Muscle layer of duodenum (tissue), 2 donors: ENCODE data around the gene ZKSCAN2.

Experiments used
- H3K27ac ChIP-seq: one replicate; pipeline ENCODE4 v1.7.0; 2013; ENCODE audit warnings: mild to moderate bottlenecking, low read length
- H3K27me3 ChIP-seq: one replicate; pipeline ENCODE4 v1.7.0; 2013; ENCODE audit warnings: low read depth, mild to moderate bottlenecking, control low read depth, low read length
- H3K36me3 ChIP-seq, 2 donors: one replicate each; pipeline ENCODE4 v1.7.0; 2013; ENCODE audit warnings: low read length in 2 of 2, control low read depth in 1 of 2, mild to moderate bottlenecking in 1 of 2; ENCODE audit not compliant: insufficient read depth in 2 of 2, control insufficient read depth in 1 of 2
- H3K4me1 ChIP-seq, 2 donors: one replicate each; pipeline ENCODE4 v1.7.0; 2013; ENCODE audit warnings: low read length in 2 of 2, mild to moderate bottlenecking in 2 of 2, control low read depth in 1 of 2, moderate library complexity in 1 of 2; ENCODE audit not compliant: insufficient read depth in 2 of 2, control insufficient read depth in 1 of 2
- H3K4me3 ChIP-seq, 2 donors: one replicate each; pipeline ENCODE4 v1.7.0; 2013; ENCODE audit warnings: low read length in 2 of 2, low read depth in 1 of 2, mild to moderate bottlenecking in 1 of 2
- H3K9me3 ChIP-seq, 2 donors: one replicate each; pipeline ENCODE4 v1.7.0; 2013; ENCODE audit warnings: low read length in 2 of 2, control low read depth in 1 of 2, mild to moderate bottlenecking in 1 of 2; ENCODE audit not compliant: control insufficient read depth in 1 of 2
- donor health status: healthy.

The ZKSCAN2 gene

GRCh38 chr16:25264597-25264996, 7.0 kb upstream of the ZKSCAN2 start:
- Histone ChIP-seq H3K9me3 (no peaks in the 10 kb centered on the region), H3K4me3 (no peak overlapping the region), H3K27ac (no peak overlapping the region), H3K36me3 (no peaks in the 10 kb centered on the region), H3K27me3 (no peaks in the 10 kb centered on the region), H3K4me1 (no peaks in the 10 kb centered on the region)

- no peak overlapping the region for H3K27ac ChIP-seq
- no peaks in the 10 kb centered on the region for H3K27me3 ChIP-seq
- H3K4me3 ChIP-seq = no peak overlapping the region
- H3K9me3 ChIP-seq = no peaks in the 10 kb centered on the region
- peaks cover 4 to 27% of the 10 kb centered on the region in 2 donors for H3K4me1 ChIP-seq
- H3K36me3 ChIP-seq = no peaks in the 10 kb centered on the region
Measured at GRCh38 chr16:25260416-25260815, 2.8 kb upstream of the ZKSCAN2 start.

GRCh38 chr16:25258861-25259179, 1.2 kb upstream of the ZKSCAN2 start:
- H3K27me3 ChIP-seq = no peaks in the 10 kb centered on the region
- H3K27ac ChIP-seq = peak overlapping the region; percentile 85
- peaks cover 4 to 31% of the 10 kb centered on the region in 2 donors for H3K4me1 ChIP-seq
- no peaks in the 10 kb centered on the region for H3K9me3 ChIP-seq
- peaks cover 5 to 10% of the 10 kb centered on the region in 2 donors for H3K36me3 ChIP-seq
- peak overlapping the region; percentile 84 to 90 for H3K4me3 ChIP-seq

- no peaks in the 10 kb centered on the region for H3K9me3 ChIP-seq
- peaks cover 4 to 31% of the 10 kb centered on the region in 2 donors for H3K4me1 ChIP-seq
- H3K27ac ChIP-seq = peak overlapping the region; percentile 85
- H3K36me3 ChIP-seq = peaks cover 5 to 15% of the 10 kb centered on the region in 2 donors
- H3K4me3 ChIP-seq = peak overlapping the region; percentile 84 to 90
- no peaks in the 10 kb centered on the region for H3K27me3 ChIP-seq
Measured at GRCh38 chr16:25257956-25258860, 563 bp upstream of the ZKSCAN2 start.

- Histone ChIP-seq H3K27me3 (no peaks in the 10 kb centered on the region), H3K9me3 (no peaks in the 10 kb centered on the region), H3K27ac (peak overlapping the region; percentile 51), H3K4me1 (peaks cover 4 to 31% of the 10 kb centered on the region in 2 donors), H3K36me3 (peaks cover 7 to 28% of the 10 kb centered on the region in 2 donors), H3K4me3 (peak overlapping the region; percentile 90 to 94)
Measured at GRCh38 chr16:25256695-25257469, 763 bp downstream of the ZKSCAN2 start.

- no peaks in the 10 kb centered on the region for H3K9me3 ChIP-seq
- no peak overlapping the region for H3K4me3 ChIP-seq
- peaks cover 10 to 37% of the 10 kb centered on the region in 2 donors for H3K36me3 ChIP-seq
- no peaks in the 10 kb centered on the region for H3K27me3 ChIP-seq
- H3K4me1 ChIP-seq = peaks cover under 1 to 19% of the 10 kb centered on the region in 2 donors
- no peak overlapping the region for H3K27ac ChIP-seq
Measured at GRCh38 chr16:25253322-25253721, 4.3 kb downstream of the ZKSCAN2 start.

- Histone ChIP-seq H3K36me3 (peaks cover 22 to 60% of the 10 kb centered on the region in 2 donors), H3K4me1 (peaks cover 0 to 4% of the 10 kb centered on the region in 2 donors), H3K27ac (no peak overlapping the region), H3K27me3 (no peaks in the 10 kb centered on the region), H3K4me3 (no peak overlapping the region), H3K9me3 (peaks cover 0 to 3% of the 10 kb centered on the region in 2 donors)
Measured at GRCh38 chr16:25250467-25250866, 7.2 kb downstream of the ZKSCAN2 start.

GRCh38 chr16:25235991-25236390, 21.7 kb downstream of the ZKSCAN2 start:
- no peak overlapping the region for H3K27ac ChIP-seq
- no peaks in the 10 kb centered on the region for H3K4me1 ChIP-seq
- H3K27me3 ChIP-seq = no peaks in the 10 kb centered on the region
- peaks cover 10 to 35% of the 10 kb centered on the region in 2 donors for H3K36me3 ChIP-seq
- H3K4me3 ChIP-seq = no peak overlapping the region
- H3K9me3 ChIP-seq = peaks cover 0 to 7% of the 10 kb centered on the region in 2 donors

- no peak overlapping the region for H3K4me3 ChIP-seq
- H3K36me3 ChIP-seq = no peaks in the 10 kb centered on the region
- no peak overlapping the region for H3K27ac ChIP-seq
- no peaks in the 10 kb centered on the region for H3K27me3 ChIP-seq
- H3K9me3 ChIP-seq = no peaks in the 10 kb centered on the region
- no peaks in the 10 kb centered on the region for H3K4me1 ChIP-seq
Measured at GRCh38 chr16:25228372-25228771, 29.3 kb downstream of the ZKSCAN2 start.

GRCh38 chr16:25224731-25225319, 32.8 kb downstream of the ZKSCAN2 start:
- no peaks in the 10 kb centered on the region for H3K36me3 ChIP-seq
- no peaks in the 10 kb centered on the region for H3K4me1 ChIP-seq
- H3K27ac ChIP-seq = no peak overlapping the region
- H3K27me3 ChIP-seq = no peaks in the 10 kb centered on the region
- H3K4me3 ChIP-seq = no peak overlapping the region
- no peaks in the 10 kb centered on the region for H3K9me3 ChIP-seq

GRCh38 chr16:25223964-25224363, 33.7 kb downstream of the ZKSCAN2 start:
- no peak overlapping the region for H3K4me3 ChIP-seq
- H3K27ac ChIP-seq = no peak overlapping the region
- H3K9me3 ChIP-seq = no peaks in the 10 kb centered on the region
- no peaks in the 10 kb centered on the region for H3K4me1 ChIP-seq
- no peaks in the 10 kb centered on the region for H3K36me3 ChIP-seq
- no peaks in the 10 kb centered on the region for H3K27me3 ChIP-seq
